ENCODE measurements around the gene RGPD4. TPM values are rescaled to one million over a fixed set of nuclear protein-coding genes. Genes with fewer than 3 reads are reported as not detected.

Gene RGPD4
- total and polyA plus RNA-seq, 2 of the 8 experiments (the other 6 are each of a cell fraction or from before 2014, with no cell fraction given): not detected

Small RNA genes lying within 50 kb of the gene (small RNA-seq; reads per million reads assigned to genes)
- gene AC009963.1 (ENCODE audit: insufficient read depth) (not detected), gene AC009963.2 (ENCODE audit: insufficient read depth) (not detected)

Other genes with a start within 250 kb of the RGPD4 start
- 0.11 and 0.15 TPM in 2 replicates for gene SLC5A7, start 159.6 kb downstream of the RGPD4 start, total RNA-seq (2021; fragmentation: NEBNext Ultra II Directional; extraction: Animal tissue kit (Norgen Biotek cat#: 25700))
- 0.14 and 0.30 TPM in 2 replicates for gene SLC5A7, start 159.6 kb downstream of the RGPD4 start, polyA plus RNA-seq (2011; rRNA removed)